LHCN-M2 (cell line): Measurements from ENCODE around the gene TGFBR2. TPM values are rescaled to one million over a fixed set of nuclear protein-coding genes. Genes with fewer than 3 reads are reported as not detected.
"Not testable (repeated sequence)": the region's sequence is repeated elsewhere in the genome, so short reads cannot be mapped to it uniquely, and the experiment has no call there.

ENCODE experiments used
- DNase-seq: peaks from one replicate; pipeline ENCODE4 v3.0.0-alpha.2; 2012; ENCODE audit warnings: low read depth
- total RNA-seq: library from RNA; depleted of rRNA; stranded (reverse); fragments of >200 nt; gene quantifications from 2 replicates; pipeline ENCODE4 v1.2.3, GENCODE V29; 2014

Gene TGFBR2
- total RNA-seq, 1 experiment from 2014 or later: 330 TPM

DNA sequence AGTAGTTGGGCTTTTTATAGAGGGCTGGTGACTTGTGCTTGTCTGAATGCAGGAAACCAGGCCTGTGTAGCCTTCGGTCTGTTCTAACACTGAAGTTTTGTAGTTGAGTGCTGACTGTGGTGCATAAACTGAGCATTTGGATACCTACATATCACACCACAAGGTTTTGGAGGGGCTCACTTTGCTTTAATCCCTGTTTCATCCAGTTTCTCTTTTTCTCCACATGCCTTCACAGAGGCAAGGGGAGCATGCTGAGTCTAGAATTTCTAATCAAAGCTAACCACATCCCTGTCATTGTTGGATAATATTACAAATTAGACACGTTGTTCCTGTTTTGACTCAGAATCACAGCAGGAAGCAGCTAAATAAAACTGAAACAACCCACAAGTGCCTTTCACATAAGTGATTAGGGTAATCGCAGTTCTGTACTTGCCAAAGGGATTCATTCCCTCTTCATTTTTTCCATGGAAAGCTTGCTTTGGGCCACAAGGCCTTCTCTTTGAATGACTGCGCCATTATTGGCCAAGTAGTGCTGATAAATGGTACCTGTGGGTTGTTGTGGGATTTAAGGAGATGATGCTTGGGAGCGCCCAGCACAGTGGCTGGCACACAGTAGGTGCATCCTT, 48.9 kb downstream of the TGFBR2 start:
- DNase-seq: peak; percentile 82

DNA sequence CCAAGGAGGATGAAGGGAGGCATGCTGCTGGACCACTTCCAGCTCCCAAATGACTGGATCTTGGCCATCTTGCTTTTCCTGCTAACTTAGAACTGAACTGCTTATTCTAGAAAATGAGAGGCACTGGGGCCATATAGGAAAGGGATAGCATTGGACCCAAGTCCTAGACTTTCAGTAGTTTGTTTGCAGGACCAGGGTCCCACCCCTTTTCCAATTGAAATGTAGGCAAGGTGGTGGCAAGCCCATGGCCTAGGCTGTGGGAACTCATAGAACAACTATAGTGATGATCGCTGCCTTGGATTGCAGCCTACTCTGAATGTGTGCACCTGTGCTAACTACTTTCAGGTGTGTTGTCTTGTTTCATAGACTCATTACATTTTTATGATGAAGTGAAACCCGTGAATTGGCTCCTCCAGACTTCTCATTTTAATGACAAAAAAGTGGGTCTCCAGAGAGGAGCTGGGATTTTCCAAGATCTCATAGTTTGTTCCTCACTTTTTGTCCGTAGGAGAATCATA, 50.3 kb downstream of the TGFBR2 start:
- no peak for DNase-seq

DNA sequence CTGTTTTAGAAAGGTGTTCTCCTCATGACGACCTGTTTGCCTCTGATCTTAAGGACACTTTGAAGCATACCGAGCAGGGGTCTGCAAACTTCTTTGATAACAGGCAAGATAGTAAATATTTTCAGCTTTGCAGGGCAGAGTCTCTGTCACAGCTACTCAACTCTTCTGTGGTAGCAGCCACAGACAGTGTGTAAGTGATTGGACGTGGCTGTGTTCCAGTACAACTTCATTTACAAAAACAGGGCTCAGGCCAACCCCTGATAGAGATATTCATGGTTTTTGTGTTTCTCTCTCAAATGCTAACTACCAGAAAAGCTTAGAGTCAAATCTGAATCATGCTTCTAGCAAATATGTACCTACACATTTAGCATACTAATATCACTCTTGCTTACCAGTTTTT, 51.5 kb downstream of the TGFBR2 start:
- DNase-seq: peak; percentile 44

DNA sequence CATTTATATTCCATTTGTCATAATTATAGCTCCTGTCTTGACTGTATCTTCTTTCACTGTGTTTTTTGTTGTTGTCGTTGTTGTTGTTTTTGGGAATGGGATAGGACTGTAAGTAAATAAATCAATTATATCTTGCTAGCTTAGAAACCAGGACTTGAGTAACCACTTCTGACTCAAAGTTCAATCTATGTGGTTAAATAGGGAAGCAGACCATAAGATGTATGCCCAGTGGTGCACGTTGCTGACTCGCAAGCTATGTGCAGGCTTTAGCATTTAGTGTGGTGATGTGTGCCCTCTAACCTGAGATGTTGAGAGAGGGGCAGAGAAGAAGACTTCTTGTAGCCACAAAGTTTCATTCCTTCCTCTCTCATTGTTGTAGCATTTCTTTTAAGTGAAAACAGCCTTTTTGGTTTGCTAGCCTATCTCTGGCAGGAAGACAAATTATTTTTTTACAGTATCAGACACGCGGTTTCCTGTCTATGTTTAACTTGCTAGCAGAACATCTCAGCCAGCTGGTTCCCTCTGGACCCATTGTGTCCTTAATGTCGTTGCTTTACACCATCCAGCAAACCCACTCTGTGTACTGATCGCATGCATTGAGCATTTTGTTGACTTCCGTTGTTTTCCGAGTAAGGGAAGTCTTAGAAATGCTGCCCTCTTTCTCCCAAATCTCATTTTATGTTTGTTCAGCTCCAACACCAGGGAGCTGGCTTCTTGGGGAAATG, 52.1 kb downstream of the TGFBR2 start:
- peak; percentile 65 for DNase-seq

DNA sequence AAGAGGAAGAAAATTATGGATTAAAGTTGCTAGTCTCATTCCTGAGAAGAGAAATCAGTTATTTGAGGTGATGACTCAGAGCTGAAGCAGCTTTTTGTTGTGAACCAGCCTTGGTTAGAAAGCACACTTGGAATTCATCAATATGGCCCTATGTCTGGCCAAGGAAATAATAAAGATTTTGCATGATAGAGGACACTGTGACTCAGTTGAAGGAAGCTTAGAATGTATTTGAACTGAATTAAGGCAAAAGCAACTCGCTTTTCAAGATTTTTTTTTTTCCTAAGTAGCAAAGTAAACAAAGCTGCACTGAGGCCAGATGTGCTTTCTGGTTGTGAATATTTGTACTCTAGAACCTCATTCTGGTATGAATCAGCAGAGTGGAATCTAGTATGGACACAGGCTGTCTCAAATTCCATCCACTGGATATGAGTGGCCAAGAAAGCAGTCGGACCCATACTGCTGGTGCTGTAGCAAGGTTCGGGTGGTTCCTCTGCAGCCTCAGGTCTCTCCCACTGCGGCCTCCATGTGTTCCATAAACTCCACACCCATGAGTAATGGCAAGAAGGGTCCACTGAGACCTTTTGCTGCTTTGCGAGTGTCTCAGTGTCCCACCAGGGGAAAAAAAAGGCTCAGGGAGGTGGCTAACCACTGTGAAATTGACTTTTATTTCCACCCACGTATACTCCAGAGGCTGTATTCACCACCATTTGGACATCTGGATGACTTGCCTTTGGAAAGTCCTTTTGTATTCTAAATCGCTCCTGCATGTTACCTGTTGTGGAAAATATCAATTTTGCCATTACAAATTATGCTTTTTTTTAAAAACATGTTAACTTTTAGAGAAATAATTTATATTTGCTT, 53.1 kb downstream of the TGFBR2 start:
- DNase-seq: peak; percentile 96

DNA sequence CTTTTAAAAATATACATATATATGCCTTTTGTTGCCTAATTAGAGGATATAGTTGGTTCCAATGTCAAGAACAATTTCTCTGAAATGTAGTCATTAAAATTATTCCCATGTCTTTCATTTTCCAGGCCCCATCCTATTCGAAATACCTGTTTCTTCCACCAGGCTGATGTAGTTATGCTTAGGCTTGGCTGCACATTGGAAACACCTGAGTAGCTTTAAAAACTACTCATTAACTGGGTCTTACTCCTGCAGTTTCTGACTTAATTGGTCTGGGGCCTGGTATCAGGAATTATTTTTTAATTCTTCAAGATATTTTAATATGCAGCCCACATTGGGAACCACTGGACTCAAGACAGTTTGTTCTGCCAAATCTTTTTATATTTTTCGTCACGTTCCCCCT, 53.7 kb downstream of the TGFBR2 start:
- DNase-seq: no peak

DNA sequence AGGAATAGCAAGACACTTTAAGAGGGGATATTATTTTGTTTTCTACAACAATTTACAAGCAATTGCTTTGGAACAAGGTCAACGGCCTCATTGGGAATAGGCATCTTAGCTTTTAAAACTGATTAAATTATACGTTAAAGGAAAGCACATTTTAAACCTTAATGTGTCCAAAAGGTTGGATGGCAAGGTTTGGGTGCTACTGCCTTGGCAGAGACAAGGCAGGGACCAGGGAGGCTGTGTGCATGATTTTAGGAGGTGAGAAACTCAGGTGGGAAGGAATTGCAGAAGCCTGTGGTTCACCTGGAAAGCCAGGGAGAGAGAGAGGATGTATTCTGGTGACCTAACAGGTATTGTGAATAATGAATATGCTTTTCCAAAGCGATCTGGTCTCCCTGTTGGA, 54.3 kb downstream of the TGFBR2 start:
- no peak for DNase-seq

DNA sequence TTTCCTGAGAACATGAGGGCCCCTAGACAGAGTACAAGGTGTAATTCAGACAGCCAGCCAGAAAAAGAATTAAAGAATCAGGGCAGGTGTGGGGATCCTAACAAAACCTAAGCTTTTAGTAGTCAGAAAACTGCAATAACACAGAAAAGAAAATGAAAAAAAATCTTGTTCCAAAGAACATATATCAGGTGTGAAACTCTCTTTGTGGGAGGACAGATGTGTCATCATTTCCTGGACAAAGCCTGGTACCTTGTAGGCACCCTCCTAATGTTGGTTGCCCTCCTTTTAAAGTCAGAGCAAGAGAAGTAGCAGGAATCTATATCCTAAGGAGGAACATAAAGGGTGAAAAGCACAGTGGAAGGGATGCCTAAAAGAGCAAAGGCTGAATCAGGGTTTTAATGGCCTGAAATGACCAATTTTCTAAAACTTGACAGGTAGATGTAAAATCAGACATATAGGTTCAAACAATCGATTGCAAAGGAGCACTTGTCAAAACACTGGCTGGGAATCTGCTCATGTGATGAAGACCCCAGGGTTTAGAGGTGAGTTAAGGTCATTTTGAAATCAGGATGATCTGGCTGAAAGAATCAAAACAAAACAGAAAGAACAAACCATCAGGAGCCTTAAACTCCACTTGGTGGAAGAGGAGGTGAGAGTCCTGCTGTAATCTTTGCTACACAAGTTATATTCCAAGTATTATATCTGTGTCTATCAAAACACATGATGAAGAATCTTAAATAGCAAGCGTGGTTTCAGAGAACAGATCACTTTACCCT, 54.9 kb downstream of the TGFBR2 start:
- no peak for DNase-seq

DNA sequence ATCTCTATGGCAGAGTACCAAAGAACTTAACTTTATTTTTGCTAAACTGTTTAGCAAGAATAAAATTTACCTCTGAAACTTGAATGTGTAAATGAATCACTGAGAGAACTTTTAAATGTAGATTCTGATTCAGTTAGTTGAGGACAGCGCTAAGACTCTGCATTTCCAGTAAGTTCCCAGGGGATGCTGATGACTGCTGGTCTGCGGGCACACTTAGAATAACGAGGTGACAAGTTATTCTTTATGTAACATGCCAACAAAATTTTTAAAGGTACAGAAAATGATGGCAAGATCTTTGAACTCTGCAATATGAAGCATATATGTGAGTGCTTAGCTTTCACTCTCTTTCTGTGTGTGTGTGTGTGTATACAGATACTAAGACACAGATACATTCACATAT, 56.4 kb downstream of the TGFBR2 start:
- no peak for DNase-seq

DNA sequence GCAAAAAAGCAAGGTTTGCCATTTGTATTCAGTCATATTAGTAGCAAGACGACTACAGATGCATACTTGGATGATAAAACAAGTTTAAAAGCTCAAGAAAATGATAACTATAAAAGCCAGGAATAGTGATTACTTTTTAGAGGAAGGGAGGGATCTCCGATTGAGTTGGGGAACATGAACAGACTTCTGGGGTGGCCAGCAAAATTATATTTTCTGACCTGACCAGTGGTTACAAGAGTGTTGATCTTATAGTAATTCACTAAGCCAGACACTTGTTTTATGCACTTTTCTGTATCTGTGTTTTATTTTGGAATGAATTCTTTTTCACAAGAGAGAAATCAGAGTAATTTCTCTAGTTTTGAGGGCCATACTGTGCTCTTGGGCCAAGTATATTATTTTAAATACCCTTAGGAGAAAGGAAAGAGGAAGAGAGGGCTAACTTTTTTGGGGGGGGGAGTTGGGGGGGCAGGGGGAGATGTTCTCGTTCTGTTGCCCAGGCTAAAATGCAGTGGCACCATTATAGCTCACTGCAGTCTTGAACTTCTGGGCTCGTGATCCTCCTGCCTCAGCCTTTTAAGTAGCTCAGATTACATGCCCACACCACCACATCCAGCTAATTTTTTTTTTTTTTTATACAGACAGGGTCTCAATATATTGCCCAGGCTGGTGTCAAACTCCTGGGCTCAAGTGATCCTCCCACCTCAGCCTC, 57.3 kb downstream of the TGFBR2 start:
- DNase-seq: no peak

DNA sequence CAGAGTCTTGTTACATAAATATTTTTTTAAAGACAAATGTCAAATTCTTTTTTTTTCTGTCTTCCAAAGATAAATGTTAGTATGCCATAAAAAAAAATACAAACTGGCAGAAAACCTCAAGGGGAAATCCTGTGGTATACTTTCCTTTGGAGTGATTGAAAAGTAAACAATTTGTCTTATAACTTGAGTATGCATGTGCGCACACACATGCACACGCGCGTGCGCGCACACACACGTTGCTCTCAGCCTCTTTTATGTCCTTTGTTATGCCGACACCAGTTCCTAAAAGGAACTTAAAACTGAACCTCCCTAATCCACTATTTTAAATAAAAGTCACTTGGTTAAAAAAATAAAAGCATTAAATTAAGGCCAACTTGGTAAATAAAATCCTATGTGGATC, 58.1 kb downstream of the TGFBR2 start:
- DNase-seq: no peak

DNA sequence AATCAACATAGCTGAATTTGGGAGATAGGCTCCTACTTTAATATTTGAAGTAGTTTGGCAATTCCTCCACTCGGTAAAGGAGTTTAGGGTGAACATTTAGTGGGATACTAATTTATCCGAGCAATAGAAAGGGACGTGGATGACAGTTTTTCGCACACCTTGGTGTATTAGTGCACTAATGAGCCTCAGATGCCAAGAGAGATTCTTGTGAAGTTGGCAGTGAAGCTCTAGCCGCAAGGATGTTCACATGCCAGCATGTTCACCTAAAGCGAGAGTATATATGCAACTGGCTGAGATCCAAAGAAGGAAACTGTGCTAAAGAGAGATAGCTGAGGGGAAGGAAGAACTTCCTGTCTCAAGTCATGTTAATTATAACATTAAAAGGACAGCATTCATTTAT, 58.5 kb downstream of the TGFBR2 start:
- no peak for DNase-seq

DNA sequence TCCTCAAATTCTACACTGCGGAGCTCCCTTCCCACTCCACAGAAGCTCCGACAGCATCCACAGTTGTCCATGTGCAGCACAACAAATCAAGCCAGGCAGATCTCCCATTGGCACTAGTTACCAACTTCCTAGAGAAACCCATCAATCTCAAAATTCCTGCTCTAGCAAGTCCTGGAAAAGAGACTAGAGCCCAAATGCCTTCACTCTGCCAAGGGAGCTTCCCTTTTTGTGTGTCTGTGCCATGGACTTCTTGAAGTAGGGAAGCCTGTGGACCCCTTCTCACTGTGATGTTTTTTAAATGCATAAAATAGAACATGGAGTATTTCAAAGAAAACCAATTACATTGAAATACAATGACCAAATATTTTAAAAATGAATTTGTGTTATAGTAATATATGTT, 59.1 kb downstream of the TGFBR2 start:
- DNase-seq: no peak

DNA sequence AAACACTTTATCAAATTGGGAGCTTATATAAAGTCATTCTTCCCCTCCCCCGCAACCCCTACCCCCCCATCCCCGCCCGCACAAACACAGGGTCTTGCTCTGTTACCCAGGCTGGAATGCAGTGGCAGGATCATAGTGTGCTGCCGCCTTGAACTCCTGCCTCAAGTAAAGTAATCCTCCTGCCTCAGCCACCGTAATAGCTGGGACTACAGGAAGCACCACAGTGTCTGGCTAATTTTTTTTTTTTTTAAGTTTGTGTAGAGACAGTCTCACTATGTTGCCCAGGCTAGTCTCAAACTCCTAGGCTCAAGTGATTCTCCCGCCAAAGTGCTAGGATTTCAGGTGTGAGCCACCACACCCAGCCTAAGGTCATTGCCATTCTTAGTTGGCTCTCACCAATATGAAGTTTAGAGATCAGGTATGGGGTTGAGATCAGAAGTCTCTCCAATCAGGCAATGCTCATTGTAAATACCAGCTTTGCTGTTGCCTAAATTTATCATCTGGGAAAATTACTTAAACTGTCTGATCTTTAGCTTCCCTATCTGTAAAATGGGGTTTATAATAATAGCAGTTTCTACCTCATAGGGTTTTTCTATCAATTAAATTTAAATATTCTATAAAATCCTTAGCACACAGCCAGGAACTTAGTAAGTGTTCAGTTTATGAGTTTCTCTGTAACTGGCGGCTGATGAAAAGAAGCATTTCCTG, 60.3 kb downstream of the TGFBR2 start:
- no peak for DNase-seq

DNA sequence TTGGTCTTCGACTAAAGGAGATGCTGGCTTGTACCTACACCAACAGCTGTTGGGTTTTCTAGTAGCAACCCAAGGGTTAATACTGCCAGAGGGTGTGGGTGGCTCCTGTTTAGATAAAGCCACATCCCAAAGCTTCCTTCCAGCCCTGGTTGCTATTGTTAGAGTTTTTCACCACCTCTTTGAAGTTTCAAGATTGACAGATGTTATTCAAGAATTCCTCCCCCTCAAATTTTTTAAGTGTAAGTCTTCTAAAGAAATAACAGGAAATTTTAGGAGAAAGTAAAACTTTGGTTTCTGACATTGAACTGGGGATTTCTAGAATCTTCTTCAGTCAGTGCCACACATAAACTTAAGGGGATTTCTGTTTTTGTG, 60.9 kb downstream of the TGFBR2 start:
- peak; percentile 77 for DNase-seq

DNA sequence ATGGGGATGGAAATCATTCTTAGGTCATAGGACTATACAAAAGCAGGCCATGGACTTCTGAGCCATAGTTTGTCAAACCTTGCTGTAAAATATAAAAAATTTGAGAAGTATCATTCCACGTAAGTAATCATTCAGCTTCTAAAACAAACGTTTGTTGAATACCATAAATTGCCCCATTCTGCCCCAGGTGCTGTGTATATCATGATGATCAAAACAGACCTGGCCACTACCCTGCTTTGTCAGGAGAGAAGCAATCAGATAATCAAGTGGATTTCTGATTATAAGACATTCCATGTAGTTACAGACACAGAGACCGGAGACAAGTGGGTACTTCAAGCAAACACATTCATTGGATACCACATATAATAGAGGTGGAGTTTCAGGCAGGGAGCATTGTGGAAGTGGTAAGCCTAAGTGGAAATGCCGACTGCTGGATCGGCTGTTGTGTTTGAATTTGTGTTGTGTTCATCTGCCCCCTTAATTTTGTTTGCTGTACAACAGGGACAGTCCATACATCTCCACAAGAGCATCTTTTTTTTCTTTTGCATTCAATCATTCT, 61.7 kb downstream of the TGFBR2 start:
- DNase-seq: no peak

DNA sequence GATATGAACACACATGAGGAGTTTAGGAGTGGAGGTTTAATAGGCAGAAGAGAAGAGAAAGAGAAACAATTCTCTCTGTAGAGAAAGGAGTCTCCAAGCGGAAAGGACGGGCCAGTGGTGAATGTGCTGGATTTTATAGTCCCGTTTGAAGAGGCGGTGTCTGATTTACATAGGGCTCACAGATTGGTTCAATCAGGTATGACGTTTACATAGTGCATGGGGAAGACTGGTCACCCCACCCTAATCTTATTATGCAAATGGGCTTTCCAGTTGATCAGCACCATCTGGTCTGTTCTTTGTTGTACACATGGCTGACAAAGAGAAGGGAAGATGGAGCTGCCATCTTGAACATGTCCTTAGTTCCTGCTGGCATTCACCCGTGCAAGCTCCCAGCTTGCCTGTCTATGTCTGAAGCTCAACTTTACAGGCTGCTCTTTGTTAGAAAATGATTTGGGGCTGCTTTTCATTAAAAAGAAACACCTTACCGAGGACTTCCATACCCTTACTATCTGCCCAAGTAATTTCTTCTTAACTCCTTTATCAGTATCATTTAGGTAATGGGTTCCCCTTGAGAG, 63.0 kb downstream of the TGFBR2 start:
- not testable (repeated sequence) for DNase-seq

DNA sequence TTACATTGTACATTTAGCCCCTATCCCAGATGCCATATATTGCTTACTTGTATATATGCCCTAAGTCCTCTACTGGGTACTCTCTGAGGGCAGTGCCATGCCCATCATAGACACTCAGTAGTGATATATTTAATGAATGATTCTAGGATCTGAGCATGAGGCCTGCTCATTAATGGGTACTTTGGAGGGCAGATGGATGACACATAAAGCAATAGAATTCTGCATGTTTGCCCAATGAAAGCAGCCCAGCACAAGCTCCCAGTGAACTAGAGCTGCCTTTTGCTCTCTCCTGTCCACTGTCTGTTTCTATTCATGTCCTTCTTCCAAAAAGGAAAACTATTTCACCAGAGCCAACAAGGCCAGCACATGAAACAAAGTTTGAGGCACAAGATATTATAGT, 63.9 kb downstream of the TGFBR2 start:
- DNase-seq: no peak

DNA sequence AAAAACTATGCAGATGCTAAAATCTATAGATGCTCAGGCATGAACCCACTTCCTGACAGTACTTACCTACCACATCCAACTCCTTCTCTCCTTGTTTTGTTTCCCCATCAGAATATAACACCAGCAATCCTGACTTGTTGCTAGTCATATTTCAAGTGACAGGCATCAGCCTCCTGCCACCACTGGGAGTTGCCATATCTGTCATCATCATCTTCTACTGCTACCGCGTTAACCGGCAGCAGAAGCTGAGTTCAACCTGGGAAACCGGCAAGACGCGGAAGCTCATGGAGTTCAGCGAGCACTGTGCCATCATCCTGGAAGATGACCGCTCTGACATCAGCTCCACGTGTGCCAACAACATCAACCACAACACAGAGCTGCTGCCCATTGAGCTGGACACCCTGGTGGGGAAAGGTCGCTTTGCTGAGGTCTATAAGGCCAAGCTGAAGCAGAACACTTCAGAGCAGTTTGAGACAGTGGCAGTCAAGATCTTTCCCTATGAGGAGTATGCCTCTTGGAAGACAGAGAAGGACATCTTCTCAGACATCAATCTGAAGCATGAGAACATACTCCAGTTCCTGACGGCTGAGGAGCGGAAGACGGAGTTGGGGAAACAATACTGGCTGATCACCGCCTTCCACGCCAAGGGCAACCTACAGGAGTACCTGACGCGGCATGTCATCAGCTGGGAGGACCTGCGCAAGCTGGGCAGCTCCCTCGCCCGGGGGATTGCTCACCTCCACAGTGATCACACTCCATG, 65.3 kb downstream of the TGFBR2 start:
- DNase-seq: no peak
